Kidney (tissue), 14 donors: ENCODE measurements around the gene ZSCAN29. TPM values are rescaled to one million over a fixed set of nuclear protein-coding genes. Genes with fewer than 3 reads are reported as not detected.
"Not testable (repeated sequence)": the region's sequence is repeated elsewhere in the genome, so short reads cannot be mapped to it uniquely, and the experiment has no call there.

Source experiments
- DNase-seq, 5 donors: peaks; one replicate each; pipeline ENCODE4 v3.0.0-alpha.2; 2013 to 2020
- FAIRE-seq: peaks from 2 replicates; lab custom pipeline; 2012; peaks lifted over from hg19 to GRCh38; lab: Jason Lieb, UNC
- H3K27ac ChIP-seq, 2 donors: one replicate each; pipeline ENCODE4 v1.7.0; 2013; ENCODE audit warnings: low read depth in 2 of 2, low read length in 2 of 2, inconsistent platforms in 1 of 2
- H3K27me3 ChIP-seq: one replicate; pipeline ENCODE4 v1.7.1; 2013; ENCODE audit warnings: low read length, inconsistent platforms; ENCODE audit not compliant: control insufficient read depth, insufficient read depth
- H3K36me3 ChIP-seq, 3 donors: one replicate each; pipeline versions ENCODE4 v1.7.0 to v1.7.1; 2013; ENCODE audit warnings: low read length in 3 of 3, control low read depth in 1 of 3, inconsistent platforms in 1 of 3; ENCODE audit not compliant: insufficient read depth in 3 of 3, control insufficient read depth in 2 of 3
- H3K4me1 ChIP-seq, 3 donors: one replicate each; pipeline versions ENCODE4 v1.7.0 to v1.7.1; 2013; ENCODE audit warnings: low read length in 3 of 3, inconsistent platforms in 1 of 3, low read depth in 1 of 3; ENCODE audit not compliant: control insufficient read depth in 2 of 3, insufficient read depth in 2 of 3
- H3K4me3 ChIP-seq, 3 donors: one replicate each; pipeline versions ENCODE4 v1.7.0 to v1.8.1; 2013; ENCODE audit warnings: low read length in 3 of 3, control low read depth in 1 of 3, inconsistent platforms in 1 of 3
- H3K9ac ChIP-seq, 3 donors: one replicate each; pipeline versions ENCODE4 v1.7.0 to v1.7.1; 2013; ENCODE audit warnings: low read length in 3 of 3, control low read depth in 1 of 3, inconsistent platforms in 1 of 3
- H3K9me3 ChIP-seq, 3 donors: one replicate each; pipeline versions ENCODE4 v1.7.0 to v1.7.1; 2013; ENCODE audit warnings: low read length in 3 of 3, control low read depth in 1 of 3, inconsistent platforms in 1 of 3; ENCODE audit not compliant: control insufficient read depth in 2 of 3, insufficient read depth in 1 of 3
- CTCF ChIP-seq: IDR thresholded peaks from 3 replicates; pipeline ENCODE4 v1.5.1; 2012; ENCODE audit warnings: mild to moderate bottlenecking, moderate library complexity, borderline replicate concordance; ENCODE audit not compliant: insufficient read depth; ENCODE audit errors: extremely low read depth
- intact Hi-C: fragments of 100-400 bp; cut with DNase I; formaldehyde crosslinking; loops from one replicate; pipeline ENCODE4 v1.11.1; 2022
- polyA plus RNA-seq: library from polyadenylated mRNA; stranded (reverse); fragments of 350-450 nt; fragmentation: Illumina TruSeq; extraction: RNeasy Lipid Tissue Mini Kit (QIAGEN cat#74804); gene quantifications from one replicate; pipeline ENCODE4 v1.2.3, GENCODE V29; 2014; ENCODE audit warnings: low read depth, low replicate concordance; ENCODE audit not compliant: insufficient read depth
- total RNA-seq: library from RNA; stranded (reverse); fragmentation: NEBNext Ultra II Directional; extraction: Animal tissue kit (Norgen Biotek cat#: 25700); gene quantifications from one replicate; pipeline ENCODE4 v1.2.1, GENCODE V29; 2021
- donor health status: control.
- donor health status: control.
- donor health status: control.
- donor health status: control.
- donor health status: control.
- donor health status: DM: yes; HTN: yes; CAD: no.
- donor health status: Normal renal cell carcinoma (clear cell type).

ZSCAN29 gene
- total and polyA plus RNA-seq, 2 donors from 2014 or later: 3.2 to 22.1 TPM

- H3K9ac ChIP-seq: no peak overlapping the region
- H3K9me3 ChIP-seq: no peaks in the 10 kb centered on the region
- peaks cover 4 to 41% (median 34%) of the 10 kb centered on the region in 3 donors for H3K36me3 ChIP-seq
- intact Hi-C loops: no loop called here
- H3K27me3 ChIP-seq: no peaks in the 10 kb centered on the region
- H3K4me1 ChIP-seq: peaks cover 0 to 2% (median 0%) of the 10 kb centered on the region in 3 donors
- H3K4me3 ChIP-seq: no peak overlapping the region
- DNase-seq (no peak), FAIRE-seq (no peak)
- no peak for TF ChIP-seq CTCF
- no peak overlapping the region for H3K27ac ChIP-seq
These were observed 31.4 kb upstream of the ZSCAN29 start for GRCh38 chr15:43402255-43402654.

GRCh38 chr15:43393592-43393991, 22.7 kb upstream of the ZSCAN29 start:
- FAIRE-seq, H3K27me3 ChIP-seq, H3K9ac ChIP-seq, intact Hi-C loops, DNase-seq, H3K27ac ChIP-seq, H3K4me3 ChIP-seq, H3K9me3 ChIP-seq, H3K4me1 ChIP-seq: not testable (repeated sequence)
- peaks cover 4 to 27% (median 21%) of the 10 kb centered on the region in 3 donors for H3K36me3 ChIP-seq

DNA sequence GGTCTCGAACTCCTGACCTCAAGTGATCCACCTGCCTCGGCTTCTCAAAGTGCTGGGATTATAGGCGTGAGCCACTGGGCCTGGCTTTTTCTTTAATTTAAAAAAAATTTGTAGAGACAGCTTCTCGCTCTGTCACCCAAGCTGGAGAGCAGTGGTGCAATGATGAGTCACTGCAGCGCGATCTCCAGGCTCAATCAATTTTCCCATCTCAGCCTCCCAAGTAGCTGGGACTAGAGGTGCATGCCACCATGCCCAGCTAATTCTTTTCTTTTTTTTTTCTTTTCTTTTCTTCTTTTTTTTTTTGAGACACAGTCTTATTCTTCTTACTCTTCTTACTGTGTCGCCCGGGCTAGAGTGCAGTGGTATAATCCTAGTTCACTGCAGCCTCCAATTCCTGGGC, 19.9 kb upstream of the ZSCAN29 start:
- Histone ChIP-seq H3K27me3 (no peaks in the 10 kb centered on the region), H3K4me1 (no peaks in the 10 kb centered on the region), H3K4me3 (no peak overlapping the region), H3K36me3 (peaks cover 2 to 28% (median 11%) of the 10 kb centered on the region in 3 donors), H3K27ac (no peak overlapping the region), H3K9me3 (no peaks in the 10 kb centered on the region), H3K9ac (no peak overlapping the region)
- intact Hi-C loops: no loop called here
- no peak for DNase-seq
- no peak for FAIRE-seq
- no peak for TF ChIP-seq CTCF

DNA sequence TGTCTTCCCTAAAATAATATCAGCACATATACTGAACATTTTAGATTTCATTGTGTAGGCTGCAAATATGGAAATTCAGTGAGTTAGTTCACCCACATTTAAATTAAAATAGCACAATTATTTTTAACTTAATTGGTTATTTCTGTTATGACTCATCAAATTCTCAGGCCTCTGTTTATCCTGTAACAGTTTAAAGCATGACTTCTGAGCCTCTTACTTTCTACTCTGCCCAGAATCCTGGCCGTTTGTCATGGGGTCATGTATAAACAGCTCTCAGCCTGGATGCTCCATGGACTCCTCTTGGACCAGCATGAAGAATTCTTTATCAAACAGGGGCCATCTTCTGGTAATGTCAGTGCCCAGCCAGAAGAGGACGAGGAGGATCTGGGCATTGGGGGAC, 12.2 kb upstream of the ZSCAN29 start:
- no peak for TF ChIP-seq CTCF
- H3K36me3 ChIP-seq: peaks cover 3 to 31% (median 5%) of the 10 kb centered on the region in 3 donors
- H3K27ac ChIP-seq: no peak overlapping the region
- DNase-seq: no peak
- no peaks in the 10 kb centered on the region for H3K9me3 ChIP-seq
- FAIRE-seq: no peak
- no peak overlapping the region for H3K4me3 ChIP-seq
- no peaks in the 10 kb centered on the region for H3K27me3 ChIP-seq
- H3K9ac ChIP-seq: no peak overlapping the region
- no peaks in the 10 kb centered on the region for H3K4me1 ChIP-seq
- intact Hi-C loops: no loop called here
